ENCODE data around the gene HOMER3.

DNA sequence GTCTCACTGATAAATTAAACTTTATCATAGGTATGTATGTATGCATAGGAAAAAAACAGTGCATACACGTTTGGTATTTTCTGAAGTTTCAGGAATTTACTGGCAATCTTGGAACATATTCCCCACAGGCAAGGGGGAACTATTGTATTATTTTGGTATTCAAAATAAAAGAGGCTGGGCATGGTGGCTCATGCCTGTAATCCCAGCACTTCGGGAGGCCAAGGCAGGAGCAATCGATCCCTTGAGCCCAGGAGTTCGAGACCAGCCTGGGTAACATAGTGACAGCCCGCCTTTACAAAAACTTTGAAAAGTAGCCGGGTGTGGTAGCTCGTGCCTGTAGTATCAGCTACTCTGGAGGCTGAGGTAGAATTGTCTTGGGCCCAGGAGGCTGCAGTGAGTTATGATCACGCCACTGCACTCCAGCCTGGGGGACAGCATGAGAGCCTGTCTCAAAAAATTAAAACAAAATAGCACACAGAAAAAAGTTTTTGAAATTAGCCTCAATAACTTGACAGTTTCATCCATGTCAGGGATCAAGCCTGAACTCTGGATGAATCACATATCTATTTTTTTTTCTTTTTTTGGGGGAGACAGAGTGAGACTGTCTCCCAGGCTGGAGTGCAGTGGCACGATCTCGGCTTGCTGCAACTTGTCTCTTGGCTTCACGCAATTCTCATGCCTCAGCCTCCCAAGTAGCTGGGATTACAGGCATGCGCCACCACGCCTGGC lies 29.1 kb upstream of the HOMER3 start:
- TF ChIP-seq, protein P1, sequence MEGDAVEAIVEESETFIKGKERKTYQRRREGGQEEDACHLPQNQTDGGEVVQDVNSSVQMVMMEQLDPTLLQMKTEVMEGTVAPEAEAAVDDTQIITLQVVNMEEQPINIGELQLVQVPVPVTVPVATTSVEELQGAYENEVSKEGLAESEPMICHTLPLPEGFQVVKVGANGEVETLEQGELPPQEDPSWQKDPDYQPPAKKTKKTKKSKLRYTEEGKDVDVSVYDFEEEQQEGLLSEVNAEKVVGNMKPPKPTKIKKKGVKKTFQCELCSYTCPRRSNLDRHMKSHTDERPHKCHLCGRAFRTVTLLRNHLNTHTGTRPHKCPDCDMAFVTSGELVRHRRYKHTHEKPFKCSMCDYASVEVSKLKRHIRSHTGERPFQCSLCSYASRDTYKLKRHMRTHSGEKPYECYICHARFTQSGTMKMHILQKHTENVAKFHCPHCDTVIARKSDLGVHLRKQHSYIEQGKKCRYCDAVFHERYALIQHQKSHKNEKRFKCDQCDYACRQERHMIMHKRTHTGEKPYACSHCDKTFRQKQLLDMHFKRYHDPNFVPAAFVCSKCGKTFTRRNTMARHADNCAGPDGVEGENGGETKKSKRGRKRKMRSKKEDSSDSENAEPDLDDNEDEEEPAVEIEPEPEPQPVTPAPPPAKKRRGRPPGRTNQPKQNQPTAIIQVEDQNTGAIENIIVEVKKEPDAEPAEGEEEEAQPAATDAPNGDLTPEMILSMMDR (IDR thresholded peaks at IDR 0.05) = no peak
- TF ChIP-seq POLR2AphosphoS5 (IDR thresholded peaks at IDR 0.05) (no peak), POLR2A (IDR thresholded peaks at IDR 0.05) (no peak)
